ENCODE results near the gene TIGD3. TPM values are rescaled to one million over a fixed set of nuclear protein-coding genes. Genes with fewer than 3 reads are reported as not detected.

The TIGD3 gene
- polyA plus RNA-seq, 1 donor (not counting 4 experiments of a cell fraction or from before 2014, with no cell fraction given) = not detected

- FAIRE-seq (no peak), DNase-seq (ENCODE audit: low read depth, low spot score) (no peak)
- peaks cover 23 to 28% of the 10 kb centered on the region in 2 experiments for H3K36me3 ChIP-seq (ENCODE audit: control insufficient read depth in 2 of 2, extremely low read depth in 1 of 2, insufficient read depth in 2 of 2, low read length in 2 of 2)
- peaks cover 46% of the 10 kb centered on the region for H3K4me1 ChIP-seq (ENCODE audit: control insufficient read depth, extremely low read depth, insufficient read depth, low read length)
- peak overlapping the region; percentile 8 for H3K27ac ChIP-seq (ENCODE audit: control insufficient read depth, insufficient read depth, low read length)
- dilution Hi-C loops (cut with MboI; ENCODE audit: extremely low pct_ligation_motif_present, low sequenced_read_pairs) = no loop called here
- TF ChIP-seq CTCF (optimal IDR thresholded peaks at IDR 0.05 in 1 of 3, IDR thresholded peaks at IDR 0.05 in 1 of 3, conservative IDR thresholded peaks at IDR 0.05 in 1 of 3; ENCODE audit: extremely low read depth in 1 of 3, insufficient read depth in 2 of 3, low read length in 3 of 3) (no peak), EZH2 (IDR thresholded peaks at IDR 0.05; ENCODE audit: low read length) (no peak)
- H3K4me2 ChIP-seq (ENCODE audit: control insufficient read depth, extremely low read depth, insufficient read depth, low read depth, low read length) = peak overlapping the region; percentile 62
- H3K27me3 ChIP-seq (ENCODE audit: control insufficient read depth, extremely low read depth, insufficient read depth, low read length) = no peaks in the 10 kb centered on the region
- peaks cover 3% of the 10 kb centered on the region for H3K9me1 ChIP-seq (ENCODE audit: control insufficient read depth, extremely low read depth, insufficient read depth, low read length)
- H3K9me3 ChIP-seq (ENCODE audit: control insufficient read depth, low read depth, low read length) = no peaks in the 10 kb centered on the region
- H3K79me2 ChIP-seq (ENCODE audit: control insufficient read depth, insufficient read depth, low read length) = peaks cover 54% of the 10 kb centered on the region
- no peak overlapping the region for H2AFZ ChIP-seq (ENCODE audit: control insufficient read depth, low read length)
- peaks cover 2% of the 10 kb centered on the region for H4K20me1 ChIP-seq (ENCODE audit: control insufficient read depth, extremely low read depth, insufficient read depth, low read length)
- H3K9ac ChIP-seq (ENCODE audit: control insufficient read depth, extremely low read depth, insufficient read depth, low read length) = peak overlapping the region; percentile 50
- peak overlapping the region; percentile 5 to 44 (median 27) for H3K4me3 ChIP-seq (ENCODE audit: control insufficient read depth in 2 of 3, extremely low read depth in 1 of 3, insufficient read depth in 2 of 3, low read depth in 1 of 3, low read length in 3 of 3)
These were observed 35.8 kb downstream of the TIGD3 start for GRCh38 chr11:65390099-65390941.

- H3K79me2 ChIP-seq (ENCODE audit: control insufficient read depth, insufficient read depth, low read length) = peaks cover 54% of the 10 kb centered on the region
- DNase-seq (ENCODE audit: low read depth, low spot score) (no peak), FAIRE-seq (no peak)
- peaks cover 2% of the 10 kb centered on the region for H4K20me1 ChIP-seq (ENCODE audit: control insufficient read depth, extremely low read depth, insufficient read depth, low read length)
- no peaks in the 10 kb centered on the region for H3K27me3 ChIP-seq (ENCODE audit: control insufficient read depth, extremely low read depth, insufficient read depth, low read length)
- H3K9ac ChIP-seq (ENCODE audit: control insufficient read depth, extremely low read depth, insufficient read depth, low read length) = peak overlapping the region; percentile 50
- peak overlapping the region; percentile 62 for H3K4me2 ChIP-seq (ENCODE audit: control insufficient read depth, extremely low read depth, insufficient read depth, low read depth, low read length)
- peak overlapping the region; percentile 5 to 44 (median 27) for H3K4me3 ChIP-seq (ENCODE audit: control insufficient read depth in 2 of 3, extremely low read depth in 1 of 3, insufficient read depth in 2 of 3, low read depth in 1 of 3, low read length in 3 of 3)
- dilution Hi-C loops (cut with MboI; ENCODE audit: extremely low pct_ligation_motif_present, low sequenced_read_pairs) = no loop called here
- H3K4me1 ChIP-seq (ENCODE audit: control insufficient read depth, extremely low read depth, insufficient read depth, low read length) = peaks cover 42% of the 10 kb centered on the region
- peak overlapping the region; percentile 8 for H3K27ac ChIP-seq (ENCODE audit: control insufficient read depth, insufficient read depth, low read length)
- H3K36me3 ChIP-seq (ENCODE audit: control insufficient read depth in 2 of 2, extremely low read depth in 1 of 2, insufficient read depth in 2 of 2, low read length in 2 of 2) = peaks cover 23 to 31% of the 10 kb centered on the region in 2 experiments
- H3K9me3 ChIP-seq (ENCODE audit: control insufficient read depth, low read depth, low read length) = no peaks in the 10 kb centered on the region
- H2AFZ ChIP-seq (ENCODE audit: control insufficient read depth, low read length) = no peak overlapping the region
- H3K9me1 ChIP-seq (ENCODE audit: control insufficient read depth, extremely low read depth, insufficient read depth, low read length) = peaks cover 3% of the 10 kb centered on the region
- peak in 1 of 3 experiments; percentile 9 for TF ChIP-seq CTCF (optimal IDR thresholded peaks at IDR 0.05 in 1 of 3, IDR thresholded peaks at IDR 0.05 in 1 of 3, conservative IDR thresholded peaks at IDR 0.05 in 1 of 3; ENCODE audit: extremely low read depth in 1 of 3, insufficient read depth in 2 of 3, low read length in 3 of 3)
- no peak for TF ChIP-seq EZH2 (IDR thresholded peaks at IDR 0.05; ENCODE audit: low read length)
These were observed 36.4 kb downstream of the TIGD3 start for GRCh38 chr11:65390996-65391395.
